ENCODE measurements around the gene SOWAHD.
"Not testable (repeated sequence)": the region's sequence is repeated elsewhere in the genome, so short reads cannot be mapped to it uniquely, and the experiment has no call there.

The SOWAHD gene

GRCh38 chrX:119758731-119759247, 401 bp downstream of the SOWAHD start:
- no peak for DNase-seq (ENCODE audit: low read depth)

- no peak for DNase-seq (ENCODE audit: low read depth)
Measured at GRCh38 chrX:119759248-119759766, 919 bp downstream of the SOWAHD start.

GRCh38 chrX:119760026-119760877, 1.9 kb downstream of the SOWAHD start:
- no peak for DNase-seq (ENCODE audit: low read depth)

- no peak for DNase-seq (ENCODE audit: low read depth)
Measured at GRCh38 chrX:119762718-119763117, 4.3 kb downstream of the SOWAHD start.

GRCh38 chrX:119763181-119763580, 4.8 kb downstream of the SOWAHD start:
- DNase-seq (ENCODE audit: low read depth) = peak; percentile 29

- no peak for DNase-seq (ENCODE audit: low read depth)
Measured at GRCh38 chrX:119763836-119764387, 5.5 kb downstream of the SOWAHD start.

- DNase-seq (ENCODE audit: low read depth) = not testable (repeated sequence)
Measured at GRCh38 chrX:119768436-119768835, 10.0 kb downstream of the SOWAHD start.

GRCh38 chrX:119769388-119769787, 11.0 kb downstream of the SOWAHD start:
- DNase-seq (ENCODE audit: low read depth) = not testable (repeated sequence)

- DNase-seq (ENCODE audit: low read depth) = no peak
Measured at GRCh38 chrX:119775517-119776238, 17.3 kb downstream of the SOWAHD start.

GRCh38 chrX:119778829-119779228, 20.4 kb downstream of the SOWAHD start:
- DNase-seq (ENCODE audit: low read depth) = no peak

GRCh38 chrX:119783026-119783425, 24.6 kb downstream of the SOWAHD start:
- DNase-seq (ENCODE audit: low read depth) = no peak

GRCh38 chrX:119784747-119785446, 26.5 kb downstream of the SOWAHD start:
- no peak for DNase-seq (ENCODE audit: low read depth)

- DNase-seq (ENCODE audit: low read depth) = peak; percentile 22
Measured at GRCh38 chrX:119790977-119791436, 32.6 kb downstream of the SOWAHD start.

GRCh38 chrX:119791437-119792231, 33.2 kb downstream of the SOWAHD start, which contains the start of gene RPL39:
RPL39 (minus strand) TSS chrX:119791630; CDS start chrX:119791576, 54 bp downstream.
- peak; percentile 80 for DNase-seq (ENCODE audit: low read depth)

GRCh38 chrX:119801253-119802221, 43.1 kb downstream of the SOWAHD start:
- no peak for DNase-seq (ENCODE audit: low read depth)

- DNase-seq (ENCODE audit: low read depth) = no peak
Measured at GRCh38 chrX:119802546-119802945, 44.2 kb downstream of the SOWAHD start.

GRCh38 chrX:119808461-119808860, 50.1 kb downstream of the SOWAHD start:
- DNase-seq (ENCODE audit: low read depth) = not testable (repeated sequence)

GRCh38 chrX:119809185-119809666, 50.8 kb downstream of the SOWAHD start:
- DNase-seq (ENCODE audit: low read depth) = no peak
